ENCODE data around the gene APLP1. TPM values are rescaled to one million over a fixed set of nuclear protein-coding genes. Genes with fewer than 3 reads are reported as not detected.
A peak's percentile ranks its signal among the peaks of the same experiment; 100 is the strongest.
"Not testable (repeated sequence)": the region's sequence is repeated elsewhere in the genome, so short reads cannot be mapped to it uniquely, and the experiment has no call there.

Gene APLP1
- total RNA-seq, 2 experiments from 2014 or later = 0.76 to 1.1 TPM

- DNase-seq = no peak
- ChIA-PET POLR2A (no interaction called here), CTCF (no interaction called here)
- H3K4me3 Mint-ChIP-seq = no peak overlapping the region
- H3K9me3 Mint-ChIP-seq = no peaks in the 10 kb centered on the region
- peaks cover 5% of the 10 kb centered on the region for H3K4me1 Mint-ChIP-seq
- H3K27me3 Mint-ChIP-seq = peaks cover 61% of the 10 kb centered on the region
- H3K27ac Mint-ChIP-seq = no peak overlapping the region
- no peaks in the 10 kb centered on the region for H3K36me3 Mint-ChIP-seq (ENCODE audit: low read depth)
These were observed 7.3 kb upstream of the APLP1 start for GRCh38 chr19:35860818-35861639.

- DNase-seq = no peak
- Mint-ChIP-seq H3K27ac (no peak overlapping the region), H3K4me1 (peaks cover 5% of the 10 kb centered on the region), H3K9me3 (no peaks in the 10 kb centered on the region), H3K27me3 (peaks cover 66% of the 10 kb centered on the region), H3K4me3 (no peak overlapping the region), H3K36me3 (ENCODE audit: low read depth) (no peaks in the 10 kb centered on the region)
- POLR2A ChIA-PET = no interaction called here
- CTCF ChIA-PET = no interaction called here
These were observed 6.7 kb upstream of the APLP1 start for GRCh38 chr19:35861640-35862160.

GRCh38 chr19:35862528-35862927 is 5.8 kb upstream of the APLP1 start:
- H3K27me3 Mint-ChIP-seq = peaks cover 64% of the 10 kb centered on the region
- no peak overlapping the region for H3K27ac Mint-ChIP-seq
- no peak for DNase-seq
- H3K4me1 Mint-ChIP-seq = peaks cover under 1% of the 10 kb centered on the region
- H3K36me3 Mint-ChIP-seq (ENCODE audit: low read depth) = no peaks in the 10 kb centered on the region
- H3K4me3 Mint-ChIP-seq = no peak overlapping the region
- CTCF ChIA-PET = no interaction called here
- H3K9me3 Mint-ChIP-seq = no peaks in the 10 kb centered on the region
- POLR2A ChIA-PET = no interaction called here

- Mint-ChIP-seq H3K4me1 (peaks cover 4% of the 10 kb centered on the region), H3K36me3 (ENCODE audit: low read depth) (no peaks in the 10 kb centered on the region), H3K4me3 (no peak overlapping the region), H3K9me3 (no peaks in the 10 kb centered on the region), H3K27me3 (peaks cover 64% of the 10 kb centered on the region), H3K27ac (no peak overlapping the region)
- ChIA-PET CTCF (no interaction called here), POLR2A (no interaction called here)
- no peak for DNase-seq
These were observed 5.4 kb upstream of the APLP1 start for GRCh38 chr19:35863018-35863417.

GRCh38 chr19:35868823-35869326 is 501 bp downstream of the APLP1 start:
- CTCF ChIA-PET = interaction anchor here (0.6 to 1.9 kb wide), 3 partner anchors 13 to 702 kb away, joined by 3 to 7 read pairs (median 3); no protein-coding TSS in a partner anchor
- POLR2A ChIA-PET = interaction anchor here (1.0 to 2.8 kb wide), 4 partner anchors 12 to 128 kb away, joined by 4 to 13 read pairs (median 4); partner anchors contain the start of gene KIRREL2
- H3K27ac Mint-ChIP-seq = no peak overlapping the region

GRCh38 chr19:35869327-35870123 is 1.2 kb downstream of the APLP1 start:
- Mint-ChIP-seq H3K27ac (peak overlapping the region; percentile 43), H3K9me3 (no peaks in the 10 kb centered on the region), H3K36me3 (ENCODE audit: low read depth) (no peaks in the 10 kb centered on the region), H3K27me3 (peaks cover 37% of the 10 kb centered on the region), H3K4me1 (peaks cover 18% of the 10 kb centered on the region), H3K4me3 (peak overlapping the region; percentile 73)
- POLR2A ChIA-PET = interaction anchor here (1.0 to 2.8 kb wide), 5 partner anchors 10 to 129 kb away, joined by 3 to 13 read pairs (median 4); partner anchors contain the start of gene KIRREL2
- CTCF ChIA-PET = interaction anchor here (0.6 to 1.9 kb wide), 4 partner anchors 13 to 703 kb away, joined by 3 to 7 read pairs (median 5); no protein-coding TSS in a partner anchor
- DNase-seq = peak; percentile 88

More at GRCh38 chr19:35868823-35869326, 501 bp downstream of the APLP1 start:
- H3K4me1 Mint-ChIP-seq = peaks cover 18% of the 10 kb centered on the region
- peaks cover 37% of the 10 kb centered on the region for H3K27me3 Mint-ChIP-seq
- H3K4me3 Mint-ChIP-seq = peak overlapping the region; percentile 21
- no peaks in the 10 kb centered on the region for H3K9me3 Mint-ChIP-seq
- no peaks in the 10 kb centered on the region for H3K36me3 Mint-ChIP-seq (ENCODE audit: low read depth)
- DNase-seq = no peak

- not testable (repeated sequence) for DNase-seq; H3K9me3 Mint-ChIP-seq; H3K36me3 Mint-ChIP-seq (ENCODE audit: low read depth)
- CTCF ChIA-PET = interaction anchor here (1.2 to 1.9 kb wide), 3 partner anchors 12 to 226 kb away, joined by 3 to 7 read pairs (median 7); no protein-coding TSS in a partner anchor
- peaks cover 18% of the 10 kb centered on the region for H3K4me1 Mint-ChIP-seq
- H3K27me3 Mint-ChIP-seq = peaks cover 33% of the 10 kb centered on the region
- POLR2A ChIA-PET = interaction anchor here (1.0 to 2.8 kb wide), 4 partner anchors 10 to 60 kb away, joined by 3 to 13 read pairs (median 4); partner anchors contain the start of gene KIRREL2
- H3K27ac Mint-ChIP-seq = peak overlapping the region; percentile 43
- peak overlapping the region; percentile 73 for H3K4me3 Mint-ChIP-seq
These were observed 1.9 kb downstream of the APLP1 start for GRCh38 chr19:35870124-35870736.

GRCh38 chr19:35870798-35871197 is 2.4 kb downstream of the APLP1 start:
- DNase-seq = no peak
- no peak overlapping the region for H3K4me3 Mint-ChIP-seq
- H3K4me1 Mint-ChIP-seq = peaks cover 18% of the 10 kb centered on the region
- POLR2A ChIA-PET = interaction anchor here (1.3 to 2.8 kb wide), 2 partner anchors 9 to 59 kb away, joined by 4 to 13 read pairs; no protein-coding TSS in a partner anchor
- H3K27me3 Mint-ChIP-seq = peaks cover 28% of the 10 kb centered on the region
- H3K9me3 Mint-ChIP-seq = no peaks in the 10 kb centered on the region
- CTCF ChIA-PET = interaction anchor here (1.2 kb wide), 1 partner anchor 60 kb away, joined by 7 read pairs; no protein-coding TSS in a partner anchor
- no peaks in the 10 kb centered on the region for H3K36me3 Mint-ChIP-seq (ENCODE audit: low read depth)
- no peak overlapping the region for H3K27ac Mint-ChIP-seq

GRCh38 chr19:35871611-35872010 is 3.2 kb downstream of the APLP1 start:
- Mint-ChIP-seq H3K4me3 (no peak overlapping the region), H3K27me3 (peaks cover 22% of the 10 kb centered on the region), H3K27ac (no peak overlapping the region), H3K36me3 (ENCODE audit: low read depth) (no peaks in the 10 kb centered on the region), H3K9me3 (no peaks in the 10 kb centered on the region), H3K4me1 (peaks cover 18% of the 10 kb centered on the region)
- DNase-seq = no peak
- CTCF ChIA-PET = no interaction called here
- POLR2A ChIA-PET = no interaction called here

- CTCF ChIA-PET = no interaction called here
- peaks cover 18% of the 10 kb centered on the region for H3K4me1 Mint-ChIP-seq
- H3K4me3 Mint-ChIP-seq = no peak overlapping the region
- H3K36me3 Mint-ChIP-seq (ENCODE audit: low read depth) = no peaks in the 10 kb centered on the region
- H3K27ac Mint-ChIP-seq = no peak overlapping the region
- POLR2A ChIA-PET = no interaction called here
- H3K27me3 Mint-ChIP-seq = peaks cover 21% of the 10 kb centered on the region
- DNase-seq = no peak
- H3K9me3 Mint-ChIP-seq = no peaks in the 10 kb centered on the region
These were observed 3.8 kb downstream of the APLP1 start for GRCh38 chr19:35872180-35872579.

GRCh38 chr19:35874392-35874930 is 6.1 kb downstream of the APLP1 start:
- H3K4me3 Mint-ChIP-seq = no peak overlapping the region
- H3K36me3 Mint-ChIP-seq (ENCODE audit: low read depth) = no peaks in the 10 kb centered on the region
- H3K27me3 Mint-ChIP-seq = peaks cover 14% of the 10 kb centered on the region
- no peaks in the 10 kb centered on the region for H3K9me3 Mint-ChIP-seq
- DNase-seq = no peak
- peaks cover 9% of the 10 kb centered on the region for H3K4me1 Mint-ChIP-seq
- POLR2A ChIA-PET = no interaction called here
- CTCF ChIA-PET = no interaction called here
- no peak overlapping the region for H3K27ac Mint-ChIP-seq

- Mint-ChIP-seq H3K36me3 (ENCODE audit: low read depth) (no peaks in the 10 kb centered on the region), H3K27me3 (peaks cover 15% of the 10 kb centered on the region), H3K4me3 (no peak overlapping the region), H3K4me1 (peaks cover 12% of the 10 kb centered on the region), H3K9me3 (no peaks in the 10 kb centered on the region), H3K27ac (no peak overlapping the region)
- POLR2A ChIA-PET = interaction anchor here (1.1 to 1.6 kb wide), 5 partner anchors 20 to 165 kb away, joined by 3 to 6 read pairs (median 3); partner anchors contain the start of gene IGFLR1
- DNase-seq = no peak
- CTCF ChIA-PET = interaction anchor here (0.6 to 7.3 kb wide), 4 partner anchors 52 to 180 kb away, joined by 3 to 120 read pairs (median 4); no protein-coding TSS in a partner anchor
These were observed 10.7 kb downstream of the APLP1 start for GRCh38 chr19:35879068-35879467.

All from activated CD4-positive, alpha-beta memory T cell treated with anti-CD3 and anti-CD28 coated beads, Interleukin-2, amount 10 ng/mL, durations not matched to agents 7 days and 5 days (primary cell).